Coronary artery (tissue), 2 donors: ENCODE measurements around the gene MIR17HG.

Experiments
- DNase-seq: peaks from one replicate; pipeline ENCODE4 v3.0.0-alpha.2; 2017; ENCODE audit warnings: low spot score
- H3K27ac ChIP-seq, 2 donors: fragments of 200-600 bp; sonication (generic); one replicate each; pipeline ENCODE4 v1.5.1; 2016 to 2019
- H3K4me3 ChIP-seq: fragments of 200-600 bp; sonication (generic); 2 replicates; pipeline ENCODE4 v1.5.1; 2016; ENCODE audit warnings: mild to moderate bottlenecking, moderate library complexity
- CTCF ChIP-seq: fragments of 200-600 bp; sonication (generic); IDR thresholded peaks from one replicate; pipeline ENCODE4 v1.5.1; 2019; ENCODE audit warnings: antibody characterized with exemption

MIR17HG gene

GRCh38 chr13:91347202-91347995, at the start of gene MIR17HG:
MIR17HG (plus strand) TSS chr13:91347687.
- Histone ChIP-seq H3K4me3 (peak within 1 kb of the TSS; percentile 88), H3K27ac (peak within 1 kb of the TSS; percentile 89 to 94)
- DNase-seq, result peak; percentile 90
- no peak for TF ChIP-seq CTCF

- no peak for DNase-seq
- H3K4me3 ChIP-seq, result no peak overlapping the region
- H3K27ac ChIP-seq, result no peak overlapping the region
- TF ChIP-seq CTCF, result no peak
These were observed 49.4 kb upstream of the MIR17HG start for GRCh38 chr13:91298060-91298459.

- DNase-seq, result no peak
- H3K4me3 ChIP-seq, result no peak overlapping the region
- H3K27ac ChIP-seq, result no peak overlapping the region
- TF ChIP-seq CTCF, result no peak
These were observed 45.4 kb upstream of the MIR17HG start for GRCh38 chr13:91302111-91302510.

- no peak for DNase-seq
- Histone ChIP-seq H3K27ac (no peak overlapping the region), H3K4me3 (no peak overlapping the region)
- TF ChIP-seq CTCF, result no peak
These were observed 44.5 kb upstream of the MIR17HG start for GRCh38 chr13:91303031-91303430.

- no peak overlapping the region for H3K4me3 ChIP-seq
- TF ChIP-seq CTCF, result no peak
- no peak for DNase-seq
- no peak overlapping the region for H3K27ac ChIP-seq
These were observed 42.7 kb upstream of the MIR17HG start for GRCh38 chr13:91304741-91305140.

- Histone ChIP-seq H3K27ac (no peak overlapping the region), H3K4me3 (no peak overlapping the region)
- no peak for TF ChIP-seq CTCF
- DNase-seq, result no peak
These were observed 41.8 kb upstream of the MIR17HG start for GRCh38 chr13:91305652-91306051.

GRCh38 chr13:91307887-91308286, 39.6 kb upstream of the MIR17HG start:
- no peak overlapping the region for H3K27ac ChIP-seq
- TF ChIP-seq CTCF, result no peak
- no peak overlapping the region for H3K4me3 ChIP-seq
- DNase-seq, result no peak
